Osteoblast (primary cell): ENCODE data around the gene PSPN. TPM values are rescaled to one million over a fixed set of nuclear protein-coding genes. Genes with fewer than 3 reads are reported as not detected.

ENCODE experiments used
- DNase-seq: peaks from one replicate; pipeline ENCODE4 v3.0.0; 2011; ENCODE audit warnings: low spot score, mixed read lengths; ENCODE audit not compliant: insufficient read length; ENCODE audit errors: missing footprints
- H2AFZ ChIP-seq: 2 replicates; pipeline ENCODE4 v1.6.0; 2011; ENCODE audit warnings: mild to moderate bottlenecking, low read length
- H3K27ac ChIP-seq: 2 replicates; pipeline ENCODE4 v1.5.1; 2011; ENCODE audit warnings: mild to moderate bottlenecking, low read depth, low read length, moderate library complexity
- H3K27me3 ChIP-seq: 2 replicates; pipeline ENCODE4 v1.6.0; 2012; ENCODE audit warnings: mild to moderate bottlenecking, control low read depth, inconsistent platforms, low read length, moderate library complexity; ENCODE audit not compliant: insufficient read depth
- H3K36me3 ChIP-seq: 2 replicates; pipeline ENCODE4 v1.5.1; 2011; ENCODE audit warnings: mild to moderate bottlenecking, low read length, control low read depth, moderate library complexity; ENCODE audit not compliant: insufficient read depth
- H3K4me1 ChIP-seq: 2 replicates; pipeline ENCODE4 v1.5.1; 2011; ENCODE audit warnings: mild to moderate bottlenecking, low read length, control low read depth, moderate library complexity; ENCODE audit not compliant: insufficient read depth
- H3K4me2 ChIP-seq: 2 replicates; pipeline ENCODE4 v1.6.0; 2011; ENCODE audit warnings: mild to moderate bottlenecking, low read length; ENCODE audit not compliant: insufficient read depth
- H3K4me3 ChIP-seq: fragments of 200-600 bp; sonication (generic); 3 replicates; pipeline ENCODE4 v1.5.1; 2012; ENCODE audit warnings: mild to moderate bottlenecking, low read length, inconsistent platforms; ENCODE audit not compliant: insufficient read depth
- H3K79me2 ChIP-seq: 2 replicates; pipeline ENCODE4 v1.6.0; 2012; ENCODE audit warnings: mild to moderate bottlenecking, low read length, control low read depth, inconsistent platforms; ENCODE audit not compliant: insufficient read depth
- H3K9me3 ChIP-seq: 2 replicates; pipeline ENCODE4 v1.5.1; 2011; ENCODE audit warnings: low read depth, low read length, control low read depth
- H4K20me1 ChIP-seq: 2 replicates; pipeline ENCODE4 v1.6.0; 2012; ENCODE audit warnings: mild to moderate bottlenecking, low read length, control low read depth; ENCODE audit not compliant: insufficient read depth
- CTCF ChIP-seq: IDR thresholded peaks from 2 replicates; pipeline ENCODE4 v1.5.1; 2011; ENCODE audit warnings: mild to moderate bottlenecking, low read depth, low read length, moderate library complexity; ENCODE audit errors: extremely low read depth
- small RNA-seq: library from RNA; depleted of rRNA; stranded (forward); fragments of <200 nt; gene quantifications from one replicate; pipeline ENCODE3, GENCODE V24; 2012
- total RNA-seq: library from RNA; depleted of rRNA; stranded (reverse); fragments of >200 nt; gene quantifications from 2 replicates; pipeline ENCODE4 v1.2.3, GENCODE V29; 2012

Gene PSPN
- total RNA-seq, 1 donor = 1.1 TPM

DNA sequence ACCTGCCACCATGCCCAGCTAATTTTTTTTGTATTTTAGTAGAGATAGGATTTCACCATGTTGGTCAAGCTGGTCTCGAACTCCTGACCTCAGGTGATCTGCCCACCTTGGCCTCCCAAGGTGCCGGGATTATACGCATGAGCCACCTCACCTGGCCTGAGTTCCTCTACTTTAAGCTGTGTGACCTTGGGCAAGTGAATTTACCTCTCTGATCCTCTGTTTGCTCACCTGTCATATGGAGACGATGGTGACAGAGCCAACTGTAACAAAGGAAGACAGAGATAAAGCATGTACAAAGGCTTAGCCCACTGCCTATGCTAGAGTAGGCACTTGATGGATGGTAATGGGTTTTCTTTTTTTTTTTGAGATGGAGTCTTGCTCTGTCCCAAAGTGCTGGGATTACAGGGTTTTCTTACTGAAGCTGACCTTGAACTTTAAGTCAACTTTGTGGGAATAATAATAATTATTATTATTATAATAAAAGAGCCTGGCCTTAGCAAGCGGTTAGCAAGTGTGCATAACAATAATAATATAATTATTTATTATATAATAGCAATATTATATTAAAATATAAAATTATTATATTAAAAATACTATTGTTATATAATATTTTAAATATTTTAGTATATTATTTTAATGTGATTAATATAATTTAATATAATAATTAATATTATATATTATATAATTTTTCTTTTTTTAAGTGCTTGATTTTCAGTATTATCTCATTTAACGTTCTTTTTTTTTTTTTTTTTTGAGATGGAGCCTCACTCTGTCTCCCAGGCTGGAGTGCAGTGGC, 41.0 kb downstream of the PSPN start:
- Histone ChIP-seq H3K27ac (no peak overlapping the region), H3K9me3 (no peaks in the 10 kb centered on the region), H3K36me3 (no peaks in the 10 kb centered on the region), H4K20me1 (no peaks in the 10 kb centered on the region), H3K4me1 (no peaks in the 10 kb centered on the region), H3K4me3 (no peak overlapping the region), H3K27me3 (no peaks in the 10 kb centered on the region), H2AFZ (no peak overlapping the region), H3K4me2 (no peak overlapping the region), H3K79me2 (no peaks in the 10 kb centered on the region)
- DNase-seq = no peak
- TF ChIP-seq CTCF = no peak

DNA sequence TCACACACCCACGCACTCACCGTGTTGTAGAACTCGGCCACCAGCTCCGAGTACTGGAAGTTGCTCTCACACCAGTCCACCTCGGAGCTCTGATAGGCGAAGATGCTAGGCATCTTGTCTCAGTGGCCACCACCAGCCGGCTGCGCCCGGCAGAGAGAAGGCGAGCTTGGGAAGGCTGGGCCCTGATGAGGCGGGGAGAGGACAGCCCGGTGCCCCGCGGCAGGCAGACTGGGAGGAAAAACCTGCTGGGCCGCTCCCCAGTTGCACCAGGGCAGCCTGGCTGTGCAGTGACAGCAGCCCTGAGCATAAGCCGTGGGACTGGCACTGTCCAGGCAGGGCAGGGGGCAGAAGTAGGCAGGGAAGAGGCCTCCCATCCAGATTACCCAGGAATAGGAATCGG, 42.3 kb downstream of the PSPN start, which contains the start of gene ACER1:
Gene ACER1, minus strand, starts transcription at position 174 of the 400 bp plus-strand sequence. Its CDS starts 61 bp downstream, at position 113.
- Histone ChIP-seq H4K20me1 (no peaks in the 10 kb centered on the region), H3K9me3 (no peaks in the 10 kb centered on the region), H3K36me3 (no peaks in the 10 kb centered on the region), H3K4me1 (no peaks in the 10 kb centered on the region), H3K27ac (no peak within 1 kb of the TSS), H2AFZ (no peak within 1 kb of the TSS), H3K4me3 (no peak within 1 kb of the TSS), H3K4me2 (no peak within 1 kb of the TSS), H3K27me3 (no peaks in the 10 kb centered on the region), H3K79me2 (no peaks in the 10 kb centered on the region)
- DNase-seq = no peak
- TF ChIP-seq CTCF = no peak

- Histone ChIP-seq H4K20me1 (no peaks in the 10 kb centered on the region), H3K4me1 (no peaks in the 10 kb centered on the region), H3K4me3 (no peak overlapping the region), H3K27me3 (no peaks in the 10 kb centered on the region), H2AFZ (no peak overlapping the region), H3K79me2 (no peaks in the 10 kb centered on the region), H3K9me3 (no peaks in the 10 kb centered on the region), H3K4me2 (no peak overlapping the region), H3K27ac (no peak overlapping the region), H3K36me3 (no peaks in the 10 kb centered on the region)
- no peak for TF ChIP-seq CTCF
- no peak for DNase-seq
Measured at GRCh38 chr19:6326815-6327214, 48.9 kb downstream of the PSPN start.

DNA sequence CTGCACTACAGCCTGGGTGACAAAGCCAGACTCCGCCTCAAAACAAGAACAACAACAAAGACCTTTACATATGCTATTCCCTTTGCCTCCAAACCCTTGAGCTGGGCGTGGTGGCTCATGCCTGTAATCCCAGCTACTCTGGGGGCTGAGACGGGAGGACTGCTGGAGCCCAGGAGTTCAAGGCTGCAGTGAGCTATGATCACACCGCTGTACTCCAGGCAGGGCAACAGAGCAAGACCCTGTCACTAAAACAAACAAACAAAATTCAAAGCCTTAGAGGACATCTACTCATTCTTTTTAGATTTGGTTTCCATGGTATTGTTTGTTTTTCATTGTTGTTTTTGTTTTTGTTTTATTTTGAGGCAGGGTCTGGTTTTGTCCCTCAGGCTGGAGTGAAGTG, 50.1 kb downstream of the PSPN start:
- no peak overlapping the region for H3K27ac ChIP-seq
- no peaks in the 10 kb centered on the region for H3K79me2 ChIP-seq
- no peaks in the 10 kb centered on the region for H3K4me1 ChIP-seq
- H3K36me3 ChIP-seq = no peaks in the 10 kb centered on the region
- H3K27me3 ChIP-seq = no peaks in the 10 kb centered on the region
- H3K4me2 ChIP-seq = no peak overlapping the region
- no peak overlapping the region for H2AFZ ChIP-seq
- no peaks in the 10 kb centered on the region for H4K20me1 ChIP-seq
- DNase-seq = no peak
- H3K4me3 ChIP-seq = no peak overlapping the region
- no peaks in the 10 kb centered on the region for H3K9me3 ChIP-seq
- TF ChIP-seq CTCF = no peak

Small RNA genes lying within 50 kb of the gene (small RNA-seq; reads per million reads assigned to genes)
- gene MIR6790 (not detected), gene MIR6885 (not detected)

Other genes with a start within 250 kb of the PSPN start
- not detected in 2 replicates for gene ACSBG2, start 240.3 kb downstream of the PSPN start, total RNA-seq
- 14.7 and 15.9 TPM in 2 replicates for gene MLLT1, start 96.0 kb downstream of the PSPN start, total RNA-seq
- under 0.01 TPM in 1 of 2 replicates, not detected in the other for gene ACER1, start 42.3 kb downstream of the PSPN start, total RNA-seq
- 31.5 and 32.4 TPM in 2 replicates for gene CLPP, start 14.4 kb downstream of the PSPN start, total RNA-seq
- gene ALKBH7, start 3.1 kb downstream of the PSPN start, total RNA-seq = 48.9 and 52.1 TPM in 2 replicates
- gene GTF2F1, start 17.2 kb upstream of the PSPN start, total RNA-seq = 47.1 and 48.1 TPM in 2 replicates
- 89.9 and 90.5 TPM in 2 replicates for gene KHSRP, start 48.9 kb upstream of the PSPN start, total RNA-seq
- not detected in 2 replicates for gene SLC25A41, start 57.8 kb upstream of the PSPN start, total RNA-seq
- 22.8 and 23.6 TPM in 2 replicates for gene SLC25A23, start 83.9 kb upstream of the PSPN start, total RNA-seq
- gene CRB3, start 88.3 kb upstream of the PSPN start, total RNA-seq = not detected in 2 replicates
- not detected in 2 replicates for gene DENND1C, start 105.9 kb upstream of the PSPN start, total RNA-seq
- gene TUBB4A, start 126.4 kb upstream of the PSPN start, total RNA-seq = not detected in 2 replicates
- gene TNFSF9, start 155.1 kb upstream of the PSPN start, total RNA-seq = 12.7 and 16.6 TPM in 2 replicates
- 0.29 TPM in 1 of 2 replicates, not detected in the other for gene CD70, start 215.2 kb upstream of the PSPN start, total RNA-seq